Activated naive CD8-positive, alpha-beta T cell treated with anti-CD3 and anti-CD28 coated beads, Interleukin-2, amount 10 ng/mL, durations not matched to agents 7 days and 5 days (primary cell): ENCODE measurements around the gene CACNA1F. TPM values are rescaled to one million over a fixed set of nuclear protein-coding genes. Genes with fewer than 3 reads are reported as not detected.
A peak's percentile ranks its signal among the peaks of the same experiment; 100 is the strongest.

Experiments used
- ATAC-seq: fragments of 150-1000 bp; cut with Tn5 transposase; one replicate; pipeline ENCODE4 v1.10.0; 2021; ENCODE audit warnings: low read depth, moderate library complexity
- POLR2A ChIA-PET: fragments of 350-600 bp; sonication (Branson Sonifier 250); formaldehyde crosslinking; loops from one replicate; lab custom pipeline; 2021; ENCODE audit warnings: antibody characterized with exemption; lab: Charles Lee
- DNase-seq: peaks from one replicate; pipeline ENCODE4 v3.0.0; 2021
- H3K27ac Mint-ChIP-seq: one replicate; pipeline ENCODE4 v1.8.0; 2022; ENCODE audit warnings: mild to moderate bottlenecking, mixed read lengths
- H3K27me3 Mint-ChIP-seq: one replicate; pipeline ENCODE4 v1.8.0; 2022; ENCODE audit warnings: mild to moderate bottlenecking, moderate library complexity, mixed read lengths
- H3K36me3 Mint-ChIP-seq: one replicate; pipeline ENCODE4 v1.8.0; 2021; ENCODE audit warnings: mild to moderate bottlenecking, mixed read lengths
- H3K4me1 Mint-ChIP-seq: one replicate; pipeline ENCODE4 v1.8.0; 2021; ENCODE audit warnings: mixed read lengths
- H3K4me3 Mint-ChIP-seq: one replicate; pipeline ENCODE4 v1.8.0; 2022; ENCODE audit warnings: mild to moderate bottlenecking, moderate library complexity, mixed read lengths
- H3K9me3 Mint-ChIP-seq: one replicate; pipeline ENCODE4 v1.8.0; 2021; ENCODE audit warnings: mixed read lengths
- total RNA-seq, 2 experiments: library from RNA; stranded (reverse); gene quantifications; one replicate each; pipeline ENCODE4 v1.2.3, GENCODE V29; 2021

CACNA1F gene
- total RNA-seq, 2 experiments from 2014 or later: 1.7 to 2.2 TPM

- H3K4me1 Mint-ChIP-seq: peaks cover 33% of the 10 kb centered on the region
- peak overlapping the region; percentile 92 for H3K4me3 Mint-ChIP-seq
- peak overlapping the region; percentile 96 for H3K27ac Mint-ChIP-seq
- no peak for DNase-seq
- no peaks in the 10 kb centered on the region for H3K27me3 Mint-ChIP-seq
- no peaks in the 10 kb centered on the region for H3K9me3 Mint-ChIP-seq
- H3K36me3 Mint-ChIP-seq: peaks cover 5% of the 10 kb centered on the region
- POLR2A ChIA-PET: interaction anchor here (0.6 to 2.2 kb wide), 14 partner anchors 11 to 467 kb away, joined by 3 to 14 read pairs (median 4); partner anchors contain the start of genes CCDC22, HDAC6 and PLP2
- no peak for ATAC-seq
Measured at GRCh38 chrX:49268702-49269009, 35.5 kb upstream of the CACNA1F start.

GRCh38 chrX:49266523-49267445 lies 33.6 kb upstream of the CACNA1F start:
- Mint-ChIP-seq H3K27ac (no peak overlapping the region), H3K9me3 (no peaks in the 10 kb centered on the region), H3K4me3 (peak overlapping the region; percentile 5), H3K27me3 (no peaks in the 10 kb centered on the region), H3K4me1 (peaks cover 28% of the 10 kb centered on the region), H3K36me3 (peaks cover 5% of the 10 kb centered on the region)
- no peak for DNase-seq
- ATAC-seq: no peak
- POLR2A ChIA-PET: no interaction called here

- no peaks in the 10 kb centered on the region for H3K27me3 Mint-ChIP-seq
- H3K9me3 Mint-ChIP-seq: no peaks in the 10 kb centered on the region
- peak within 1 kb of the TSS; percentile 75 for H3K27ac Mint-ChIP-seq
- no peak for DNase-seq
- H3K36me3 Mint-ChIP-seq: peaks cover 6% of the 10 kb centered on the region
- ATAC-seq: no peak
- POLR2A ChIA-PET: interaction anchor here (1.0 kb wide), 1 partner anchor 15 kb away, joined by 3 read pairs; no protein-coding TSS in a partner anchor
- H3K4me3 Mint-ChIP-seq: peak within 1 kb of the TSS; percentile 91
- H3K4me1 Mint-ChIP-seq: peaks cover 27% of the 10 kb centered on the region
Measured at GRCh38 chrX:49264460-49264859, 31.3 kb upstream of the CACNA1F start, which contains the start of gene FOXP3. Gene FOXP3, minus strand, starts transcription at chrX:49264710. Its CDS starts 6,205 bp downstream, at chrX:49258505.

GRCh38 chrX:49263631-49264030 lies 30.5 kb upstream of the CACNA1F start:
- Mint-ChIP-seq H3K4me3 (peak overlapping the region; percentile 91), H3K27me3 (no peaks in the 10 kb centered on the region), H3K36me3 (peaks cover 6% of the 10 kb centered on the region), H3K27ac (peak overlapping the region; percentile 56), H3K4me1 (peaks cover 31% of the 10 kb centered on the region), H3K9me3 (no peaks in the 10 kb centered on the region)
- DNase-seq (no peak), ATAC-seq (no peak)
- POLR2A ChIA-PET: interaction anchor here (0.6 to 1.3 kb wide), 4 partner anchors 14 to 41 kb away, joined by 3 read pairs; partner anchors contain the start of gene CCDC22

GRCh38 chrX:49262603-49263002 lies 29.5 kb upstream of the CACNA1F start:
- DNase-seq: no peak
- peak overlapping the region; percentile 74 for H3K27ac Mint-ChIP-seq
- ATAC-seq: no peak
- no peaks in the 10 kb centered on the region for H3K9me3 Mint-ChIP-seq
- peaks cover 8% of the 10 kb centered on the region for H3K36me3 Mint-ChIP-seq
- no peaks in the 10 kb centered on the region for H3K27me3 Mint-ChIP-seq
- H3K4me1 Mint-ChIP-seq: peaks cover 29% of the 10 kb centered on the region
- H3K4me3 Mint-ChIP-seq: peak overlapping the region; percentile 91
- POLR2A ChIA-PET: no interaction called here

- H3K4me3 Mint-ChIP-seq: peak overlapping the region; percentile 75
- ATAC-seq (no peak), DNase-seq (no peak)
- peaks cover 27% of the 10 kb centered on the region for H3K4me1 Mint-ChIP-seq
- peak overlapping the region; percentile 63 for H3K27ac Mint-ChIP-seq
- H3K9me3 Mint-ChIP-seq: no peaks in the 10 kb centered on the region
- no peaks in the 10 kb centered on the region for H3K27me3 Mint-ChIP-seq
- POLR2A ChIA-PET: interaction anchor here (0.5 kb wide), 1 partner anchor 180 kb away, joined by 4 read pairs; no protein-coding TSS in a partner anchor
- peaks cover 8% of the 10 kb centered on the region for H3K36me3 Mint-ChIP-seq
Measured at GRCh38 chrX:49260221-49260985, 27.3 kb upstream of the CACNA1F start.

GRCh38 chrX:49258749-49259124 lies 25.6 kb upstream of the CACNA1F start:
- H3K27me3 Mint-ChIP-seq: no peaks in the 10 kb centered on the region
- H3K9me3 Mint-ChIP-seq: no peaks in the 10 kb centered on the region
- H3K36me3 Mint-ChIP-seq: peaks cover 8% of the 10 kb centered on the region
- peak overlapping the region; percentile 68 for H3K4me3 Mint-ChIP-seq
- peaks cover 19% of the 10 kb centered on the region for H3K4me1 Mint-ChIP-seq
- H3K27ac Mint-ChIP-seq: peak overlapping the region; percentile 60
- no peak for DNase-seq
- ATAC-seq: no peak
- POLR2A ChIA-PET: interaction anchor here (2.0 to 3.1 kb wide), 2 partner anchors 10 to 24 kb away, joined by 4 to 14 read pairs; partner anchors contain the start of genes CCDC22 and PPP1R3F

GRCh38 chrX:49257846-49258748 lies 25.0 kb upstream of the CACNA1F start:
- Mint-ChIP-seq H3K27me3 (no peaks in the 10 kb centered on the region), H3K27ac (peak overlapping the region; percentile 60), H3K9me3 (no peaks in the 10 kb centered on the region), H3K4me1 (peaks cover 19% of the 10 kb centered on the region), H3K36me3 (peaks cover 8% of the 10 kb centered on the region), H3K4me3 (peak overlapping the region; percentile 42)
- DNase-seq (no peak), ATAC-seq (peak; percentile 51)
- POLR2A ChIA-PET: interaction anchor here (0.6 to 3.1 kb wide), 4 partner anchors 11 to 299 kb away, joined by 3 to 14 read pairs (median 4); partner anchors contain the start of genes CCDC22 and PPP1R3F

- Mint-ChIP-seq H3K27ac (peak overlapping the region; percentile 54), H3K4me3 (no peak overlapping the region), H3K36me3 (peaks cover 13% of the 10 kb centered on the region), H3K4me1 (peaks cover 21% of the 10 kb centered on the region), H3K9me3 (no peaks in the 10 kb centered on the region), H3K27me3 (no peaks in the 10 kb centered on the region)
- POLR2A ChIA-PET: interaction anchor here (0.6 to 3.1 kb wide), 4 partner anchors 12 to 298 kb away, joined by 3 to 14 read pairs (median 3); partner anchors contain the start of gene PPP1R3F
- ATAC-seq (no peak), DNase-seq (no peak)
Measured at GRCh38 chrX:49257074-49257790, 24.1 kb upstream of the CACNA1F start.

GRCh38 chrX:49256268-49256995 lies 23.3 kb upstream of the CACNA1F start:
- Mint-ChIP-seq H3K9me3 (no peaks in the 10 kb centered on the region), H3K4me1 (peaks cover 20% of the 10 kb centered on the region), H3K27ac (peak overlapping the region; percentile 70), H3K36me3 (peaks cover 17% of the 10 kb centered on the region), H3K27me3 (no peaks in the 10 kb centered on the region), H3K4me3 (no peak overlapping the region)
- DNase-seq (no peak), ATAC-seq (no peak)
- POLR2A ChIA-PET: interaction anchor here (0.7 to 3.1 kb wide), 2 partner anchors 12 to 17 kb away, joined by 3 to 14 read pairs; partner anchors contain the start of gene PPP1R3F

- Mint-ChIP-seq H3K27me3 (no peaks in the 10 kb centered on the region), H3K4me1 (peaks cover 22% of the 10 kb centered on the region), H3K36me3 (peaks cover 18% of the 10 kb centered on the region), H3K27ac (no peak overlapping the region), H3K9me3 (no peaks in the 10 kb centered on the region), H3K4me3 (no peak overlapping the region)
- ATAC-seq: no peak
- no peak for DNase-seq
- POLR2A ChIA-PET: interaction anchor here (0.7 kb wide), 2 partner anchors 92 to 97 kb away, joined by 3 to 5 read pairs; no protein-coding TSS in a partner anchor
Measured at GRCh38 chrX:49254639-49255038, 21.5 kb upstream of the CACNA1F start.
